ENCODE results near the gene VMO1. TPM values are rescaled to one million over a fixed set of nuclear protein-coding genes. Genes with fewer than 3 reads are reported as not detected.
A peak's percentile ranks its signal among the peaks of the same experiment; 100 is the strongest.

Gene VMO1
- total and polyA plus RNA-seq, 11 donors: 0.48 to 1.9 (median 1.1) TPM; not detected in 4

- TF ChIP-seq CTCF (IDR thresholded peaks at IDR 0.05) (no peak), POLR2A (IDR thresholded peaks at IDR 0.05) (no peak)
- peaks cover 0 to 24% (median 1%) of the 10 kb centered on the region in 12 donors for H3K4me1 ChIP-seq
- WGBS, 4 donors: 46 to 61% (median 52%) methylated on average over 4 of the region's 4 CpGs
- DNase-seq: no peak
- no peak overlapping the region for H3K4me3 ChIP-seq
- intact Hi-C loops (cut with DNase I): no loop called here
- H3K36me3 ChIP-seq: no peaks in the 10 kb centered on the region
- H3K27ac ChIP-seq: peak overlapping the region in 5 of 12 donors; percentile 20 to 83 (median 55)
- H3K27me3 ChIP-seq: peaks cover 0 to 41% (median 22%) of the 10 kb centered on the region in 9 donors
- no peaks in the 10 kb centered on the region for H3K9me3 ChIP-seq
- ATAC-seq: peak in 1 of 4 donors; percentile 32
These were observed 37.5 kb downstream of the VMO1 start for GRCh38 chr17:4748686-4749085.

GRCh38 chr17:4747847-4748246, 38.3 kb downstream of the VMO1 start:
- H3K27ac ChIP-seq: peak overlapping the region in 6 of 12 donors; percentile 4 to 83 (median 62)
- ATAC-seq (peak; percentile 71 to 88 (median 77)), DNase-seq (no peak)
- no peak overlapping the region for H3K4me3 ChIP-seq
- H3K27me3 ChIP-seq: peaks cover 0 to 41% (median 21%) of the 10 kb centered on the region in 9 donors
- H3K4me1 ChIP-seq: peaks cover 0 to 24% (median 1%) of the 10 kb centered on the region in 12 donors
- H3K9me3 ChIP-seq: no peaks in the 10 kb centered on the region
- H3K36me3 ChIP-seq: no peaks in the 10 kb centered on the region
- intact Hi-C loops (cut with DNase I): no loop called here
- no peak for TF ChIP-seq CTCF (IDR thresholded peaks at IDR 0.05)
- WGBS, 4 donors: 3 to 16% (median 8%) methylated on average over 5 of the region's 5 CpGs

GRCh38 chr17:4744999-4745969, 40.9 kb downstream of the VMO1 start:
- Histone ChIP-seq H3K27me3 (peaks cover 0 to 28% (median 14%) of the 10 kb centered on the region in 9 donors), H3K4me3 (no peak overlapping the region), H3K9me3 (no peaks in the 10 kb centered on the region), H3K36me3 (no peaks in the 10 kb centered on the region), H3K27ac (no peak overlapping the region), H3K4me1 (peaks cover 0 to 22% (median 1%) of the 10 kb centered on the region in 12 donors)
- ATAC-seq: peak in 2 of 4 donors; percentile 8 to 17
- 12 to 22% (median 16%) methylated on average over 43 to 51 of the region's 51 CpGs for WGBS, 4 donors
- TF ChIP-seq CTCF (IDR thresholded peaks at IDR 0.05): no peak
- intact Hi-C loops (cut with DNase I): loop anchor here in 1 of 10 donors (5.0 kb wide), 1 partner anchor 37 kb away; no protein-coding TSS in a partner anchor
- DNase-seq: no peak

GRCh38 chr17:4743898-4744297, 42.3 kb downstream of the VMO1 start:
- no peak for TF ChIP-seq POLR2A (IDR thresholded peaks at IDR 0.05)
- TF ChIP-seq CTCF (IDR thresholded peaks at IDR 0.05): no peak
- Histone ChIP-seq H3K27ac (no peak overlapping the region), H3K4me3 (no peak overlapping the region), H3K9me3 (no peaks in the 10 kb centered on the region), H3K4me1 (peaks cover 0 to 30% (median 6%) of the 10 kb centered on the region in 12 donors), H3K36me3 (no peaks in the 10 kb centered on the region), H3K27me3 (peaks cover 0 to 31% (median 14%) of the 10 kb centered on the region in 9 donors)
- WGBS, 4 donors: 87 to 92% (median 89%) methylated on average over 9 of the region's 9 CpGs
- ATAC-seq (no peak), DNase-seq (no peak)
- intact Hi-C loops (cut with DNase I): loop anchor here in 1 of 10 donors (5.0 kb wide), 1 partner anchor 38 kb away; no protein-coding TSS in a partner anchor
